ENCODE measurements around the gene ZNF292. TPM values are rescaled to one million over a fixed set of nuclear protein-coding genes. Genes with fewer than 3 reads are reported as not detected.

ZNF292 gene
- total and polyA plus RNA-seq, 10 of the 15 experiments (the other 5 are each of a cell fraction or from before 2014, with no cell fraction given), result 11.1 to 57.6 (median 30.6) TPM

DNA sequence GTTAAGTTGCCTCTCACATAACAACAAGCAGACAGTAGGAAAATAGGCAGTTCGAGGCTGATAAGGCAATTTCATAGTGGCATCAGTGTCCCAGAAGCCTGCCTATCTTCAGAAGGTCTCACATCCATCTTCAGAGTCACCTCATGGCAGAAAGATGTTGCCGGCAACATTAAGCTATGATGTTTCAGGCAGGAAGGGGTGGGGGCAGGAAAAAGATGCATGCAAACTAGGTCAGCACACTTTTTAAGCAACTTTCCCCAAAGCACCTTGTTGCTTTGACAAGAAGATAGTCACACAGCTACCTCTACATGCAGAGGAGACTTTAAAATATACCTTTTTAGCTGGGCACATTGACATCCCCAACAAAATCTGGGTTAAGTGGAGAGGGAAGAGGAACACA is 123.8 kb downstream of the ZNF292 start:
- ChIA-PET POLR2A (no interaction called here), CTCF (interaction anchor here (2.3 kb wide), 1 partner anchor 213 kb away, joined by 7 read pairs; no protein-coding TSS in a partner anchor), SMC1A (ENCODE audit: uncharacterized antibody, unreplicated experiment) (interaction anchor here (1.1 to 1.3 kb wide), 2 partner anchors 13 to 140 kb away, joined by 3 to 7 read pairs; no protein-coding TSS in a partner anchor), RAD21 (ENCODE audit: unreplicated experiment) (no interaction called here)
- Histone ChIP-seq H3K9ac (ENCODE audit: control insufficient read depth, insufficient read depth, low read length) (no peak overlapping the region), H3K79me2 (ENCODE audit: control insufficient read depth, insufficient read depth, low read length) (no peaks in the 10 kb centered on the region), H3K4me2 (ENCODE audit: control insufficient read depth, insufficient read depth) (no peak overlapping the region), H3K9me3 (replicated peaks; ENCODE audit: control insufficient read depth, insufficient read depth, low read length) (no peaks in the 10 kb centered on the region), H3K4me1 (ENCODE audit: control insufficient read depth, insufficient read depth, low read length) (no peaks in the 10 kb centered on the region), H3K27me3 (replicated peaks in 1 of 2; ENCODE audit: control insufficient read depth in 2 of 2, insufficient read depth in 2 of 2, low read length in 1 of 2) (no peaks in the 10 kb centered on the region), H3K36me3 (ENCODE audit: control insufficient read depth in 2 of 2, insufficient read depth in 2 of 2, low read length in 1 of 2) (no peaks in the 10 kb centered on the region), H2AFZ (ENCODE audit: control insufficient read depth, low read depth, low read length) (no peak overlapping the region), H4K20me1 (ENCODE audit: control insufficient read depth, insufficient read depth) (no peaks in the 10 kb centered on the region), H3K4me3 (no peak overlapping the region), H3K27ac (ENCODE audit: control insufficient read depth, insufficient read depth) (no peak overlapping the region)
- DNase-seq (ENCODE audit: low read depth, low spot score) (no peak), FAIRE-seq (no peak), ATAC-seq (no peak)
- WGBS (ENCODE audit: insufficient coverage, insufficient replicate concordance, low lambda C conversion rate, missing lambda C conversion rate), result 3% methylated on average over 2 of the region's 2 CpGs
- TF ChIP-seq, protein P1, sequence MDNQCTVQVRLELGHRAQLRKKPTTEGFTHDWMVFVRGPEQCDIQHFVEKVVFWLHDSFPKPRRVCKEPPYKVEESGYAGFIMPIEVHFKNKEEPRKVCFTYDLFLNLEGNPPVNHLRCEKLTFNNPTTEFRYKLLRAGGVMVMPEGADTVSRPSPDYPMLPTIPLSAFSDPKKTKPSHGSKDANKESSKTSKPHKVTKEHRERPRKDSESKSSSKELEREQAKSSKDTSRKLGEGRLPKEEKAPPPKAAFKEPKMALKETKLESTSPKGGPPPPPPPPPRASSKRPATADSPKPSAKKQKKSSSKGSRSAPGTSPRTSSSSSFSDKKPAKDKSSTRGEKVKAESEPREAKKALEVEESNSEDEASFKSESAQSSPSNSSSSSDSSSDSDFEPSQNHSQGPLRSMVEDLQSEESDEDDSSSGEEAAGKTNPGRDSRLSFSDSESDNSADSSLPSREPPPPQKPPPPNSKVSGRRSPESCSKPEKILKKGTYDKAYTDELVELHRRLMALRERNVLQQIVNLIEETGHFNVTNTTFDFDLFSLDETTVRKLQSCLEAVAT (IDR thresholded peaks at IDR 0.05), result no peak
- no peak for TF ChIP-seq RBBP5 (conservative IDR thresholded peaks at IDR 0.05)
- TF ChIP-seq YBX1 (IDR thresholded peaks at IDR 0.05), result no peak
- TF ChIP-seq MTA3 (IDR thresholded peaks at IDR 0.05; ENCODE audit: borderline replicate concordance, low read length), result no peak
- no peak for TF ChIP-seq JUND (IDR thresholded peaks at IDR 0.05; ENCODE audit: low read depth, low read length)
- intact Hi-C loops (cut with micrococcal nuclease; ENCODE audit: unreplicated experiment), result loop anchor here (10.0 kb wide), 1 partner anchor 214 kb away; no protein-coding TSS in a partner anchor
- BruUV-seq (replicated peaks), result no TSS peak
- in situ Hi-C loops (cut with MboI), result no loop called here

GRCh38 chr6:87281426-87281825 is 126.1 kb downstream of the ZNF292 start:
- WGBS (ENCODE audit: insufficient coverage, insufficient replicate concordance, low lambda C conversion rate, missing lambda C conversion rate), result 65% methylated on average over 1 of the region's 1 CpG
- ChIA-PET CTCF (interaction anchor here (0.6 kb wide), 1 partner anchor 146 kb away, joined by 3 read pairs; no protein-coding TSS in a partner anchor), POLR2A (interaction anchor here (1.2 kb wide), 1 partner anchor 8 kb away, joined by 3 read pairs; no protein-coding TSS in a partner anchor), SMC1A (ENCODE audit: uncharacterized antibody, unreplicated experiment) (interaction anchor here (0.6 kb wide), 1 partner anchor 190 kb away, joined by 4 read pairs; no protein-coding TSS in a partner anchor), RAD21 (ENCODE audit: unreplicated experiment) (no interaction called here)
- H3K9me3 ChIP-seq (replicated peaks; ENCODE audit: control insufficient read depth, insufficient read depth, low read length), result no peaks in the 10 kb centered on the region
- H3K27me3 ChIP-seq (replicated peaks in 1 of 2; ENCODE audit: control insufficient read depth in 2 of 2, insufficient read depth in 2 of 2, low read length in 1 of 2), result no peaks in the 10 kb centered on the region
- no peaks in the 10 kb centered on the region for H3K4me1 ChIP-seq (ENCODE audit: control insufficient read depth, insufficient read depth, low read length)
- intact Hi-C loops (cut with micrococcal nuclease; ENCODE audit: unreplicated experiment) (no loop called here), in situ Hi-C loops (cut with MboI) (no loop called here)
- no peaks in the 10 kb centered on the region for H3K79me2 ChIP-seq (ENCODE audit: control insufficient read depth, insufficient read depth, low read length)
- H3K4me3 ChIP-seq, result no peak overlapping the region
- H3K9ac ChIP-seq (ENCODE audit: control insufficient read depth, insufficient read depth, low read length), result no peak overlapping the region
- BruUV-seq (replicated peaks), result no TSS peak
- no peak for ATAC-seq
- no peaks in the 10 kb centered on the region for H4K20me1 ChIP-seq (ENCODE audit: control insufficient read depth, insufficient read depth)
- H2AFZ ChIP-seq (ENCODE audit: control insufficient read depth, low read depth, low read length), result no peak overlapping the region
- no peak for FAIRE-seq
- H3K36me3 ChIP-seq (ENCODE audit: control insufficient read depth in 2 of 2, insufficient read depth in 2 of 2, low read length in 1 of 2), result no peaks in the 10 kb centered on the region
- no peak overlapping the region for H3K4me2 ChIP-seq (ENCODE audit: control insufficient read depth, insufficient read depth)
- H3K27ac ChIP-seq (ENCODE audit: control insufficient read depth, insufficient read depth), result no peak overlapping the region
- DNase-seq (ENCODE audit: low read depth, low spot score), result no peak
- no peak for TF ChIP-seq SPI1 (IDR thresholded peaks at IDR 0.05; ENCODE audit: borderline replicate concordance, insufficient read depth, low read depth, low read length)
- no peak for TF ChIP-seq KLF5 (IDR thresholded peaks at IDR 0.05; ENCODE audit: partially characterized antibody)
- no peak for TF ChIP-seq CUX1 (IDR thresholded peaks at IDR 0.05; ENCODE audit: insufficient replicate concordance, low read depth, low read length)
- TF ChIP-seq PAX5 (IDR thresholded peaks at IDR 0.05; ENCODE audit: borderline replicate concordance, low read depth, low read length), result no peak
- TF ChIP-seq EZH2 (IDR thresholded peaks at IDR 0.05; ENCODE audit: borderline replicate concordance, control insufficient read depth, low read depth, low read length), result no peak
- TF ChIP-seq IKZF2 (IDR thresholded peaks at IDR 0.05), result no peak
- TF ChIP-seq CHD4 (IDR thresholded peaks at IDR 0.05), result no peak
